ENCODE data around the gene ATP10A. TPM values are rescaled to one million over a fixed set of nuclear protein-coding genes. Genes with fewer than 3 reads are reported as not detected.

Gene ATP10A
- total RNA-seq, 1 donor from 2014 or later = 3.2 TPM

DNA sequence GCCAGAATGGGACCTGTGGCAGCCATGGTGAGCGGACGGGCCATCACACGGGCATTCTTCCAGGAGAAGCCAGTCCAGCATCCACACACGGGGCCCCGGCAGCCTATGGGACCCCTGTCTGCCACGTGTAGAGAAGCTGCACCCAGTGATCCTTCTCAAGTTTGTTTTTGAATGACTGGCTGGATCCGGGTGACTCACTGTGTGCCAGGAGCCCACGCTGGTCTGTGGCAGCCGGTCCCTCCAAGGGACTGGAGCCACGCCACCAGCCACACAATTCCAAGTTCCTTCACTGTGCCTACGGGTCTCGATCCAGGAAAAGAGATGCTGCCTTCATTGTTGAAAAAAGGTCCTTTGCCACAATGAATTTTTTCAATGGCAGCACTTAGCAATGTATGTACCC lies 58.1 kb downstream of the ATP10A start:
- Histone ChIP-seq H3K9me3 (no peaks in the 10 kb centered on the region), H3K27ac (no peak overlapping the region), H3K4me3 (no peak overlapping the region), H3K36me3 (no peaks in the 10 kb centered on the region), H3K27me3 (no peaks in the 10 kb centered on the region), H3K4me1 (no peaks in the 10 kb centered on the region)
- intact Hi-C loops (cut with DNase I) = no loop called here
- DNase-seq (ENCODE audit: extremely low spot score in 2 of 2) = peak in 1 of 2 donors; percentile 70
- TF ChIP-seq, protein P1, sequence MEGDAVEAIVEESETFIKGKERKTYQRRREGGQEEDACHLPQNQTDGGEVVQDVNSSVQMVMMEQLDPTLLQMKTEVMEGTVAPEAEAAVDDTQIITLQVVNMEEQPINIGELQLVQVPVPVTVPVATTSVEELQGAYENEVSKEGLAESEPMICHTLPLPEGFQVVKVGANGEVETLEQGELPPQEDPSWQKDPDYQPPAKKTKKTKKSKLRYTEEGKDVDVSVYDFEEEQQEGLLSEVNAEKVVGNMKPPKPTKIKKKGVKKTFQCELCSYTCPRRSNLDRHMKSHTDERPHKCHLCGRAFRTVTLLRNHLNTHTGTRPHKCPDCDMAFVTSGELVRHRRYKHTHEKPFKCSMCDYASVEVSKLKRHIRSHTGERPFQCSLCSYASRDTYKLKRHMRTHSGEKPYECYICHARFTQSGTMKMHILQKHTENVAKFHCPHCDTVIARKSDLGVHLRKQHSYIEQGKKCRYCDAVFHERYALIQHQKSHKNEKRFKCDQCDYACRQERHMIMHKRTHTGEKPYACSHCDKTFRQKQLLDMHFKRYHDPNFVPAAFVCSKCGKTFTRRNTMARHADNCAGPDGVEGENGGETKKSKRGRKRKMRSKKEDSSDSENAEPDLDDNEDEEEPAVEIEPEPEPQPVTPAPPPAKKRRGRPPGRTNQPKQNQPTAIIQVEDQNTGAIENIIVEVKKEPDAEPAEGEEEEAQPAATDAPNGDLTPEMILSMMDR (IDR thresholded peaks at IDR 0.05) = no peak
- TF ChIP-seq POLR2AphosphoS5 (IDR thresholded peaks at IDR 0.05; ENCODE audit: insufficient read depth in 1 of 2, low read depth in 1 of 2) (no peak), POLR2A (IDR thresholded peaks at IDR 0.05) (no peak)

DNA sequence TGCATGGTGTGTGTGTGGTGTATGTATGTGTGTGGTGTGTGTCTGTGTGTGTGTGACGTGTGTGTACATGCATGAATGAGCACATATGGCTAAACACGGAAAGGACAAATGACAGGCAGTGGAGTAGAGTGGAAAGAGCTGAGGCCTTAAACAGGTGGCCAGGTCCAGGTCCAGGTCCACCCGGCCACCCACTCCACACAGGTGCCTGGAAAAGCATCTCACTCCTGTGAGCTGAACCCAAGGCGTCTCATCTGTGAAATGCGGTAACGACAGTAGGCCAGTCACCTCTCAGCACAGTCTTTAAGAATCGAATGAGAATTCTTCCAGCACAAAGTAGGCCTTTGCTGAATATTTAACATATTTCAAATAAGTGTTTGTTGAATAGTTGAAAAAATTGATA lies 58.7 kb downstream of the ATP10A start:
- TF ChIP-seq POLR2A (IDR thresholded peaks at IDR 0.05) = no peak
- no peak for TF ChIP-seq POLR2AphosphoS5 (IDR thresholded peaks at IDR 0.05; ENCODE audit: insufficient read depth in 1 of 2, low read depth in 1 of 2)
- TF ChIP-seq, protein P1 (IDR thresholded peaks at IDR 0.05) = no peak
- no peaks in the 10 kb centered on the region for H3K36me3 ChIP-seq
- no peaks in the 10 kb centered on the region for H3K9me3 ChIP-seq
- intact Hi-C loops (cut with DNase I) = no loop called here
- no peak overlapping the region for H3K27ac ChIP-seq
- DNase-seq (ENCODE audit: extremely low spot score in 2 of 2) = peak in 1 of 2 donors; percentile 32
- no peaks in the 10 kb centered on the region for H3K27me3 ChIP-seq
- no peak overlapping the region for H3K4me3 ChIP-seq
- no peaks in the 10 kb centered on the region for H3K4me1 ChIP-seq

DNA sequence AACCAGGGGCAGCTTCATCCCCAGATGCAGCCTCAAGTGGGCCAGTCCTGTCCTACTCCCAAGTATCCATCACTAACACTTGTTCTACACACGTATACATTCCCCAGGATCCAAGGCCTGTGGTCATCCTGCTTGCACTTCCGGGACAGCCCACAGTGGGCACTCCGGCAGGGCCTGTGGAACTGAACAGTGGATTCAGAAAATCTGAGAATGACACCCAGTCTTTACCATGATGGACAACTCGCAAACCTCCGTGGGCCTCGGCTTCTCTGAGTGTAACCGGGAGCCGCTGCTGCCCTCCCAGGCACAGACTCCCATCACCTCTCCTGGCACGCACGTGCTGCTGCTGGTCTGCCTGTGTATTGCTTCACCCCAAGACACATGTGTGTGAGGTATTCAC lies 59.6 kb downstream of the ATP10A start:
- Histone ChIP-seq H3K27ac (no peak overlapping the region), H3K9me3 (no peaks in the 10 kb centered on the region), H3K4me3 (no peak overlapping the region), H3K27me3 (no peaks in the 10 kb centered on the region), H3K4me1 (no peaks in the 10 kb centered on the region), H3K36me3 (no peaks in the 10 kb centered on the region)
- intact Hi-C loops (cut with DNase I) = no loop called here
- DNase-seq (ENCODE audit: extremely low spot score in 2 of 2) = peak in 1 of 2 donors; percentile 52
- TF ChIP-seq POLR2AphosphoS5 (IDR thresholded peaks at IDR 0.05; ENCODE audit: insufficient read depth in 1 of 2, low read depth in 1 of 2) = no peak

DNA sequence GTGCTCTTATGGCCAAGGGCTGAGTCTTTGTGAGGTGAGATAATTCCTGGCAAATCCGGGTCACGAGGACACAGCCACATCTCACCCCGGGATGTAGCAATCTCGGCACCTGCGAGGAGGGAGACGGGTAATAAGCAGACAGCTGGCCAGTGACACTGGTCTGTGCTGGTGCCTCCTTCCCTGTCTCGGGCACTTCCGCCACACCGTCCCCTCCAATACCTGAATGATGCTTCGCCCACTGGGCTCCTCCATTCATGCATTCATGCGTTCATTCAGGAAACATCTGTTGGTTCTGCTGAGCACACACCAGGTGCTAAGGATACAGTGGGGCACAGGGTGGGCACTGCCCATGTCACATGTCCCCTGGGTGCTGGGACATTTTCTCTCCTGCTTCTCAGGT lies 60.1 kb downstream of the ATP10A start:
- Histone ChIP-seq H3K4me3 (no peak overlapping the region), H3K9me3 (no peaks in the 10 kb centered on the region), H3K27me3 (no peaks in the 10 kb centered on the region), H3K27ac (no peak overlapping the region), H3K4me1 (peaks cover 4% of the 10 kb centered on the region), H3K36me3 (no peaks in the 10 kb centered on the region)
- TF ChIP-seq, protein P1 (IDR thresholded peaks at IDR 0.05) = no peak
- TF ChIP-seq POLR2AphosphoS5 (IDR thresholded peaks at IDR 0.05; ENCODE audit: insufficient read depth in 1 of 2, low read depth in 1 of 2) (no peak), POLR2A (IDR thresholded peaks at IDR 0.05) (no peak)
- intact Hi-C loops (cut with DNase I) = no loop called here
- DNase-seq (ENCODE audit: extremely low spot score in 2 of 2) = peak in 1 of 2 donors; percentile 80

DNA sequence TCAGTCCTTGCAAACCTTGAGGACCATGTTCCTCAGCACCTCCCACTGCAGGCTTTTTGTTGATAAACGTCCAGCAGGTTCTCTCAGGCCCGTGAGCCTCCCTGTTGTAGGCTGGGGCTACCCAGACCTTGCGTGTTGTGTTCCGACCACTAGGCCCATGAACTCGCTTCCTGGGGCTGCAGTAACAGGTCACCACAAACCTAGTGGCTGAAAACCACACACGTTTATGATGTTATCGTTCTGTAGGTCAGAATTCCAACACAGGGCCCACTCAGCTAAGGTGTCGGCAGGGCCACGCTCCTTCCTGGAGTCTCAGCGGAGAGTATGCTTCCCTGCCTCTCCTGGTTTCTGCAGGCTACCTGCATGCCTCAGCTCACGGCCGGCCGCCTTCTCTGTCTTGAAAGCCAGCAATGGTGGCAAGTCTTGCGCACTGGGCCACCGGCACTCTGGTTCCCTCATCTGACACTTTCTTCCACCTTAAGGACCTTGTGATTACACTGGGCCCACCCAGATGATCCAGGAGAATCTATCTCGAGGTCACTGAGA lies 60.8 kb downstream of the ATP10A start:
- Histone ChIP-seq H3K27ac (no peak overlapping the region), H3K9me3 (no peaks in the 10 kb centered on the region), H3K27me3 (no peaks in the 10 kb centered on the region), H3K4me1 (peaks cover 5% of the 10 kb centered on the region), H3K4me3 (no peak overlapping the region), H3K36me3 (no peaks in the 10 kb centered on the region)
- intact Hi-C loops (cut with DNase I) = no loop called here
- DNase-seq (ENCODE audit: extremely low spot score in 2 of 2) = peak in 1 of 2 donors; percentile 71
- TF ChIP-seq POLR2A (IDR thresholded peaks at IDR 0.05) = no peak
- TF ChIP-seq, protein P1 (IDR thresholded peaks at IDR 0.05) = no peak
- no peak for TF ChIP-seq POLR2AphosphoS5 (IDR thresholded peaks at IDR 0.05; ENCODE audit: insufficient read depth in 1 of 2, low read depth in 1 of 2)
